NCI-H82 (cell line): Measurements from ENCODE around the gene CXCR4.
"Not testable (repeated sequence)": the region's sequence is repeated elsewhere in the genome, so short reads cannot be mapped to it uniquely, and the experiment has no call there.

Experiments used
- DNase-seq: peaks from one replicate; lab custom pipeline; 2025; lab: John Stamatoyannopoulos, UW

The CXCR4 gene

GRCh38 chr2:136077107-136077506 lies 40.8 kb downstream of the CXCR4 start:
- DNase-seq: no peak

- DNase-seq: no peak
Observed at GRCh38 chr2:136075476-136075875, 42.5 kb downstream of the CXCR4 start.

GRCh38 chr2:136072621-136073020 lies 45.3 kb downstream of the CXCR4 start:
- DNase-seq: no peak

- not testable (repeated sequence) for DNase-seq
Observed at GRCh38 chr2:136071887-136072286, 46.1 kb downstream of the CXCR4 start.

- no peak for DNase-seq
Observed at GRCh38 chr2:136070913-136071312, 47.0 kb downstream of the CXCR4 start.

- DNase-seq: no peak
Observed at GRCh38 chr2:136069773-136070172, 48.2 kb downstream of the CXCR4 start.

GRCh38 chr2:136068581-136069227 lies 49.2 kb downstream of the CXCR4 start:
- no peak for DNase-seq

GRCh38 chr2:136067897-136068580 lies 49.9 kb downstream of the CXCR4 start:
- no peak for DNase-seq

- DNase-seq: no peak
Observed at GRCh38 chr2:136067459-136067858, 50.5 kb downstream of the CXCR4 start.

GRCh38 chr2:136065907-136066306 lies 52.0 kb downstream of the CXCR4 start:
- DNase-seq: no peak

GRCh38 chr2:136065384-136065783 lies 52.6 kb downstream of the CXCR4 start:
- DNase-seq: peak; percentile 25
